Thyroid gland (tissue), 4 donors: ENCODE measurements around the gene HLF. TPM values are rescaled to one million over a fixed set of nuclear protein-coding genes. Genes with fewer than 3 reads are reported as not detected.

ENCODE experiments used
- DNase-seq, 2 donors: peaks; one replicate each; pipeline ENCODE4 v3.0.0-alpha.2; 2019
- H3K27ac ChIP-seq, 3 donors: fragments of 200-600 bp; sonication (generic); 1 replicate in 2 of 3; 2 replicates in 1 of 3; pipeline ENCODE4 v1.5.1; 2016 to 2019; ENCODE audit warnings: mild to moderate bottlenecking in 1 of 3, moderate library complexity in 1 of 3
- H3K27me3 ChIP-seq: fragments of 200-600 bp; sonication (generic); one replicate; pipeline ENCODE4 v1.5.1; 2019
- H3K36me3 ChIP-seq, 2 donors: fragments of 200-600 bp; sonication (generic); one replicate each; pipeline ENCODE4 v1.5.1; 2016 to 2019
- H3K4me1 ChIP-seq, 2 donors: fragments of 200-600 bp; sonication (generic); one replicate each; pipeline ENCODE4 v1.5.1; 2017 to 2019
- H3K4me3 ChIP-seq, 3 donors: fragments of 200-600 bp; sonication (generic); replicated peaks in 1 of 3; 1 replicate in 2 of 3; 2 replicates in 1 of 3; pipeline ENCODE4 v1.5.1; 2016; ENCODE audit warnings: mild to moderate bottlenecking in 1 of 3
- H3K9me3 ChIP-seq: fragments of 200-600 bp; sonication (generic); one replicate; pipeline ENCODE4 v1.5.1; 2017
- POLR2A ChIP-seq, 2 donors: fragments of 450-650 bp; IDR thresholded peaks; one replicate each; pipeline ENCODE4 v1.6.1; 2017; ENCODE audit warnings: antibody characterized with exemption in 2 of 2, mild to moderate bottlenecking in 2 of 2, moderate library complexity in 1 of 2
- WGBS, 2 donors: methylation state at CpG; one replicate each; pipeline ENCODE4 v1.1.5; 2017; 5-methylcytosine and 5-hydroxymethylcytosine counted together
- intact Hi-C: fragments of 100-400 bp; cut with DNase I; formaldehyde crosslinking; loops from one replicate; pipeline ENCODE4 v1.15.1; 2023
- total RNA-seq, 4 donors: library from RNA; depleted of rRNA; stranded (reverse); fragments of >200 nt; gene quantifications; one replicate each; pipeline ENCODE4 v1.2.3, GENCODE V29; 2016
- TF ChIP-seq, protein P1 (sequence below), 6 experiments: fragments of 200-600 bp in 3 of 6; fragments of 450-650 bp in 3 of 6; sonication (generic) in 3 of 6; IDR thresholded peaks; one replicate each; pipeline ENCODE4 v1.5.1; 2016 to 2019; ENCODE audit warnings: antibody characterized with exemption in 6 of 6, mild to moderate bottlenecking in 2 of 6, inconsistent platforms in 1 of 6, moderate library complexity in 1 of 6

HLF gene
- total RNA-seq, 4 donors from 2014 or later = 39.4 to 54.1 (median 51.7) TPM

- TF ChIP-seq, protein P1, sequence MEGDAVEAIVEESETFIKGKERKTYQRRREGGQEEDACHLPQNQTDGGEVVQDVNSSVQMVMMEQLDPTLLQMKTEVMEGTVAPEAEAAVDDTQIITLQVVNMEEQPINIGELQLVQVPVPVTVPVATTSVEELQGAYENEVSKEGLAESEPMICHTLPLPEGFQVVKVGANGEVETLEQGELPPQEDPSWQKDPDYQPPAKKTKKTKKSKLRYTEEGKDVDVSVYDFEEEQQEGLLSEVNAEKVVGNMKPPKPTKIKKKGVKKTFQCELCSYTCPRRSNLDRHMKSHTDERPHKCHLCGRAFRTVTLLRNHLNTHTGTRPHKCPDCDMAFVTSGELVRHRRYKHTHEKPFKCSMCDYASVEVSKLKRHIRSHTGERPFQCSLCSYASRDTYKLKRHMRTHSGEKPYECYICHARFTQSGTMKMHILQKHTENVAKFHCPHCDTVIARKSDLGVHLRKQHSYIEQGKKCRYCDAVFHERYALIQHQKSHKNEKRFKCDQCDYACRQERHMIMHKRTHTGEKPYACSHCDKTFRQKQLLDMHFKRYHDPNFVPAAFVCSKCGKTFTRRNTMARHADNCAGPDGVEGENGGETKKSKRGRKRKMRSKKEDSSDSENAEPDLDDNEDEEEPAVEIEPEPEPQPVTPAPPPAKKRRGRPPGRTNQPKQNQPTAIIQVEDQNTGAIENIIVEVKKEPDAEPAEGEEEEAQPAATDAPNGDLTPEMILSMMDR (IDR thresholded peaks at IDR 0.05) = no peak
- TF ChIP-seq POLR2A (IDR thresholded peaks at IDR 0.05) = peak in 1 of 2 donors; percentile 51
- Histone ChIP-seq H3K27ac (peak overlapping the region; percentile 87 to 93 (median 87)), H3K27me3 (no peaks in the 10 kb centered on the region), H3K9me3 (no peaks in the 10 kb centered on the region), H3K4me3 (no peak overlapping the region), H3K36me3 (no peaks in the 10 kb centered on the region), H3K4me1 (peaks cover 68 to 81% of the 10 kb centered on the region in 2 donors)
- whole genome bisulfite sequencing, 2 donors = 8 to 9% methylated on average over 7 of the region's 7 CpGs
- peak; percentile 96 to 97 for DNase-seq
- intact Hi-C loops = no loop called here
These were observed 9.0 kb downstream of the HLF start for GRCh38 chr17:55273579-55274354.

- TF ChIP-seq POLR2A (IDR thresholded peaks at IDR 0.05) = no peak
- TF ChIP-seq, protein P1 (IDR thresholded peaks at IDR 0.05) = no peak
- no peak overlapping the region for H3K4me3 ChIP-seq
- peaks cover 67 to 79% of the 10 kb centered on the region in 2 donors for H3K4me1 ChIP-seq
- H3K9me3 ChIP-seq = no peaks in the 10 kb centered on the region
- peak overlapping the region; percentile 73 to 93 (median 87) for H3K27ac ChIP-seq
- WGBS, 2 donors = 62 to 63% methylated on average over 7 of the region's 7 CpGs
- no peaks in the 10 kb centered on the region for H3K27me3 ChIP-seq
- DNase-seq = no peak
- no peaks in the 10 kb centered on the region for H3K36me3 ChIP-seq
- intact Hi-C loops = no loop called here
These were observed 9.8 kb downstream of the HLF start for GRCh38 chr17:55274355-55275255.

DNA sequence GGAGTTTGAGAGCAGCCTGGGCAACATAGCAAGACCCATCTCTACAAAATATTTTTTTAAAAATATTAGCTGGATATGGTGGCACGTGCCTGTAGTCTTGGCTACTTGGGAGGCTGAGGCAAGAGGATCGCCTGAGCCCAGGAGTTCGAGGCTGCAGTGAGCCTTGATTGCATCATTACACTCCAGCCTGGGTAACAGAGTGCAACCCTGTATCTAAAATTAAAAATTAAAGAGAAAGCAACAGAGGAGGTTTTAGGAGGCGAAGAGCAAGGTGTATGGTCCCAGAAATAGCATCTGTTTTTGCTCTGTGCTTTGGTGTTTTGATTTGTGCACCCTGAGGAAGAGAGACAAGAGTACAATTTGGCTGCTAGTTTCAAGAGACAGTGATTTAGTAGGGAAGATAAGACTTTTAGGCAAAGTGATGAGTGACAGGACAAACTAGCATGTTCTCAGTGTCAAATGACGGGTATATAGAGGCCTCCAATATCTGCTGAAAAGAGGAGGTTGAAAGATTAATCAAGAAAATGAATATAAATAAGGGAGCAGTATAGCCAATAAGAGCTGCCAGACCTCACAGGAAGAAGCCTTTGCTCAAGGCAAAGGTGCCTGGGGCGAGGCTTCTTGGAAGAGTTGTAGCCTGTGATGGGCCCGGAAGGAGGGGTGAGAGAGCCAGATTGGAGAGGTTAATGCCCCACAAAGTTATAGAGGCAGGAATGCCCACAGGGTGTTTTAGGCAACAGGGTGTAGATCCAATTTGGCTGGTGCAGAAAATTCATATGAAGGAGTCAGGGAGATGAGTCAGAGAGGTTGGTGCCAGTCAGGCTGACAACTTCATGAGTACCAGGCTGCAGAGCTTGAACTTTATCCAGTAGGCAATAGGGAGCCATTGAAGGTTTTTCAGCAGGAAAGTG, 11.4 kb downstream of the HLF start:
- Histone ChIP-seq H3K9me3 (no peaks in the 10 kb centered on the region), H3K4me1 (peaks cover 73 to 93% of the 10 kb centered on the region in 2 donors), H3K27ac (peak overlapping the region; percentile 73 to 93 (median 87)), H3K36me3 (no peaks in the 10 kb centered on the region), H3K4me3 (no peak overlapping the region), H3K27me3 (no peaks in the 10 kb centered on the region)
- DNase-seq = peak; percentile 45 to 52
- TF ChIP-seq, protein P1 (IDR thresholded peaks at IDR 0.05) = no peak
- no peak for TF ChIP-seq POLR2A (IDR thresholded peaks at IDR 0.05)
- intact Hi-C loops = no loop called here
- 76 to 86% methylated on average over 7 of the region's 7 CpGs for WGBS, 2 donors

- peak overlapping the region; percentile 73 to 93 (median 87) for H3K27ac ChIP-seq
- H3K9me3 ChIP-seq = no peaks in the 10 kb centered on the region
- no peak for DNase-seq
- H3K27me3 ChIP-seq = no peaks in the 10 kb centered on the region
- WGBS, 2 donors = 71 to 86% methylated on average over 2 of the region's 2 CpGs
- no peak overlapping the region for H3K4me3 ChIP-seq
- no peaks in the 10 kb centered on the region for H3K36me3 ChIP-seq
- intact Hi-C loops = no loop called here
- H3K4me1 ChIP-seq = peaks cover 73 to 94% of the 10 kb centered on the region in 2 donors
- no peak for TF ChIP-seq POLR2A (IDR thresholded peaks at IDR 0.05)
- TF ChIP-seq, protein P1 (IDR thresholded peaks at IDR 0.05) = no peak
These were observed 13.6 kb downstream of the HLF start for GRCh38 chr17:55278173-55278961.
